GM23338 (cell line): ENCODE data around the gene NDUFV1. TPM values are rescaled to one million over a fixed set of nuclear protein-coding genes. Genes with fewer than 3 reads are reported as not detected.

ENCODE experiments used
- ATAC-seq: fragments of 200-7000 bp; cut with Tn5 transposase; 3 replicates; pipeline ENCODE4 v1.9.1; 2020
- DNase-seq: peaks from one replicate; pipeline ENCODE4 v3.0.0-alpha.2; 2015; ENCODE audit warnings: low spot score
- H2AFZ ChIP-seq: fragments of 200-600 bp; sonication (generic); 2 replicates; pipeline ENCODE4 v1.8.0; 2016; ENCODE audit warnings: antibody characterized with exemption, mild to moderate bottlenecking, moderate library complexity
- H3F3A ChIP-seq: fragments of 200-600 bp; sonication (generic); replicated peaks from 2 replicates; pipeline ENCODE4 v1.8.0; 2017; ENCODE audit warnings: antibody characterized with exemption, mixed run types, low read depth
- H3K27ac ChIP-seq: fragments of 200-600 bp; sonication (generic); 2 replicates; pipeline ENCODE4 v1.6.1; 2016; ENCODE audit warnings: low read depth
- H3K27me3 ChIP-seq: fragments of 200-600 bp; sonication (generic); 2 replicates; pipeline ENCODE4 v1.8.0; 2016; ENCODE audit warnings: mild to moderate bottlenecking, mixed run types, moderate library complexity; ENCODE audit not compliant: insufficient read depth
- H3K36me3 ChIP-seq: fragments of 200-600 bp; sonication (generic); 2 replicates; pipeline ENCODE4 v1.8.0; 2016; ENCODE audit warnings: mild to moderate bottlenecking; ENCODE audit not compliant: insufficient read depth
- H3K4me1 ChIP-seq: fragments of 200-600 bp; sonication (generic); 2 replicates; pipeline ENCODE4 v1.8.0; 2016; ENCODE audit warnings: mild to moderate bottlenecking, moderate library complexity; ENCODE audit not compliant: insufficient read depth
- H3K4me2 ChIP-seq: fragments of 200-600 bp; sonication (generic); 2 replicates; pipeline ENCODE4 v1.7.1; 2017; ENCODE audit warnings: mixed run types
- H3K4me3 ChIP-seq: fragments of 200-600 bp; sonication (generic); 2 replicates; pipeline ENCODE4 v1.6.1; 2016; ENCODE audit warnings: mixed run types
- H3K79me2 ChIP-seq: fragments of 200-600 bp; sonication (generic); replicated peaks from 2 replicates; pipeline ENCODE4 v1.8.0; 2017; ENCODE audit warnings: mild to moderate bottlenecking; ENCODE audit not compliant: insufficient read depth
- H3K9me2 ChIP-seq: fragments of 200-600 bp; sonication (generic); 2 replicates; pipeline ENCODE4 v1.8.0; 2017; ENCODE audit not compliant: insufficient read depth
- H4K20me1 ChIP-seq: fragments of 200-600 bp; sonication (generic); replicated peaks from 2 replicates; pipeline ENCODE4 v1.8.0; 2017; ENCODE audit warnings: mild to moderate bottlenecking; ENCODE audit not compliant: insufficient read depth
- H3K27ac Mint-ChIP-seq: 2 replicates; pipeline ENCODE4 v1.8.0; 2020; ENCODE audit warnings: inconsistent platforms, mild to moderate bottlenecking, moderate library complexity, mixed read lengths
- H3K27me3 Mint-ChIP-seq: 3 replicates; pipeline ENCODE4 v1.8.0; 2022; ENCODE audit warnings: low read depth, mild to moderate bottlenecking, moderate library complexity, mixed read lengths, inconsistent platforms; ENCODE audit not compliant: insufficient read depth, poor library complexity
- H3K36me3 Mint-ChIP-seq: 3 replicates; pipeline ENCODE4 v1.8.0; 2021; ENCODE audit warnings: low read depth, mild to moderate bottlenecking, inconsistent platforms, moderate library complexity, mixed read lengths
- H3K4me1 Mint-ChIP-seq: 3 replicates; pipeline ENCODE4 v1.8.0; 2020; ENCODE audit warnings: mild to moderate bottlenecking, inconsistent platforms, mixed read lengths
- H3K4me3 Mint-ChIP-seq: 3 replicates; pipeline ENCODE4 v1.8.0; 2021; ENCODE audit warnings: moderate library complexity, mild to moderate bottlenecking, inconsistent platforms, mixed read lengths
- H3K9me3 Mint-ChIP-seq: 3 replicates; pipeline ENCODE4 v1.8.0; 2020; ENCODE audit warnings: moderate library complexity, mild to moderate bottlenecking, inconsistent platforms, mixed read lengths
- CTCF ChIP-seq, 2 experiments: fragments of 200-600 bp in 1 of 2; sonication (generic) in 1 of 2; conservative IDR thresholded peaks; 2 replicates each; pipeline versions ENCODE4 v1.5.1 to v1.6.1; 2016 to 2017; ENCODE audit warnings: antibody characterized with exemption in 2 of 2, low read depth in 2 of 2, mild to moderate bottlenecking in 2 of 2, moderate library complexity in 1 of 2
- ETS1 ChIP-seq: IDR thresholded peaks from 2 replicates; pipeline ENCODE4 v1.6.1; 2016; ENCODE audit warnings: antibody characterized with exemption
- JUNB ChIP-seq: IDR thresholded peaks from one replicate; pipeline ENCODE4 v1.6.1; 2016; ENCODE audit warnings: antibody characterized with exemption; ENCODE audit not compliant: unreplicated experiment
- NANOG ChIP-seq: IDR thresholded peaks from 2 replicates; pipeline ENCODE4 v1.6.1; 2016; ENCODE audit warnings: antibody characterized with exemption, borderline replicate concordance
- POLR2AphosphoS5 ChIP-seq: IDR thresholded peaks from 2 replicates; pipeline ENCODE4 v1.6.1; 2016; ENCODE audit warnings: antibody characterized with exemption, low read depth
- REST ChIP-seq: IDR thresholded peaks from one replicate; pipeline ENCODE4 v1.6.1; 2018; ENCODE audit warnings: antibody characterized with exemption; ENCODE audit not compliant: unreplicated experiment
- STAT1 ChIP-seq: IDR thresholded peaks from one replicate; pipeline ENCODE4 v1.6.1; 2016; ENCODE audit warnings: antibody characterized with exemption; ENCODE audit not compliant: unreplicated experiment
- ZNF114 ChIP-seq: fragments of 250-450 bp; sonication (Bioruptor Pico); IDR thresholded peaks from 2 replicates; pipeline ENCODE4 v1.5.0; 2020; ENCODE audit warnings: mild to moderate bottlenecking, moderate library complexity
- ZNF331 ChIP-seq: fragments of 250-450 bp; sonication (Bioruptor Pico); IDR thresholded peaks from 2 replicates; pipeline ENCODE4 v1.5.0; 2020; ENCODE audit warnings: low read depth, mild to moderate bottlenecking, moderate library complexity
- ZNF462 ChIP-seq: fragments of 250-450 bp; sonication (Bioruptor Pico); IDR thresholded peaks from 2 replicates; pipeline ENCODE4 v1.5.0; 2020; ENCODE audit warnings: mild to moderate bottlenecking, moderate library complexity
- polyA plus RNA-seq: library from polyadenylated mRNA; unstranded; fragments of >200 nt; fragmentation: Nextera tagmentation; extraction: Ambion mirVana; gene quantifications from 2 replicates; pipeline ENCODE4 v1.2.1, GENCODE V29; 2016
- total RNA-seq: library from RNA; depleted of rRNA; stranded (reverse); fragments of >200 nt; shearing (Covaris generic); gene quantifications from 2 replicates; pipeline ENCODE4 v1.2.3, GENCODE V29; 2014

NDUFV1 gene
- total and polyA plus RNA-seq, 2 experiments from 2014 or later, result 104 to 241 TPM

- peak overlapping the region; percentile 46 for H3K4me3 ChIP-seq
- H3K27me3 Mint-ChIP-seq, result peaks cover 68% of the 10 kb centered on the region
- no peaks in the 10 kb centered on the region for H3K9me2 ChIP-seq
- H3K4me3 Mint-ChIP-seq, result peak overlapping the region; percentile 40
- peaks cover 10% of the 10 kb centered on the region; the same call in 1 of the 2 replicates for H3F3A ChIP-seq
- ATAC-seq (peak; percentile 2; the same call in 2 of the 3 replicates), DNase-seq (no peak)
- H3K27ac ChIP-seq, result no peak overlapping the region
- peaks cover 16% of the 10 kb centered on the region for H3K36me3 Mint-ChIP-seq
- no peak overlapping the region for H3K27ac Mint-ChIP-seq
- H4K20me1 ChIP-seq, result no peaks in the 10 kb centered on the region
- H3K79me2 ChIP-seq, result no peaks in the 10 kb centered on the region
- no peaks in the 10 kb centered on the region for H3K36me3 ChIP-seq
- peak overlapping the region; percentile 71 for H3K4me2 ChIP-seq
- peaks cover 40% of the 10 kb centered on the region for H3K4me1 ChIP-seq
- peaks cover 6% of the 10 kb centered on the region for H3K9me3 Mint-ChIP-seq
- H2AFZ ChIP-seq, result 0 out of 2 replicates have a peak overlapping the region, but pooled peaks have one; percentile 28
- no peak for TF ChIP-seq JUNB
- no peak for TF ChIP-seq STAT1
- no peak for TF ChIP-seq ETS1
- TF ChIP-seq REST, result no peak
- no peak for TF ChIP-seq POLR2AphosphoS5
- TF ChIP-seq ZNF462 (CRISPR knock-in tag), result no peak
- no peak for TF ChIP-seq NANOG
- no peak for TF ChIP-seq CTCF (conservative IDR thresholded peaks at IDR 0.05; ENCODE audit: low read depth in 2 of 2)
- no peak for TF ChIP-seq ZNF114 (CRISPR knock-in tag)
- no peak for TF ChIP-seq ZNF331 (CRISPR knock-in tag)
- peaks cover 54% of the 10 kb centered on the region for H3K27me3 ChIP-seq
- H3K4me1 Mint-ChIP-seq, result peaks cover 52% of the 10 kb centered on the region
Observed at GRCh38 chr11:67616431-67617242, 9.9 kb downstream of the NDUFV1 start.
